Measurements from ENCODE around the gene ARHGAP5. TPM values are rescaled to one million over a fixed set of nuclear protein-coding genes. Genes with fewer than 3 reads are reported as not detected.

The ARHGAP5 gene
- total and polyA plus RNA-seq, 2 donors (not counting 1 experiment from before 2014, with no cell fraction given), result 6.4 to 65.0 TPM

- Histone ChIP-seq H3K9ac (ENCODE audit: low read length) (no peak overlapping the region), H3K27me3 (replicated peaks in 1 of 4; ENCODE audit: control extremely low read depth in 1 of 4, control insufficient read depth in 3 of 4, insufficient read depth in 4 of 4, low read length in 3 of 4) (no peaks in the 10 kb centered on the region), H3K4me1 (ENCODE audit: control insufficient read depth in 2 of 2, insufficient read depth in 2 of 2, low read length in 2 of 2) (peaks cover 16 to 21% of the 10 kb centered on the region in 2 donors), H3K27ac (ENCODE audit: low read length in 2 of 2) (no peak overlapping the region), H4K20me1 (ENCODE audit: control insufficient read depth, insufficient read depth, low read length, poor library complexity, severe bottlenecking) (no peaks in the 10 kb centered on the region), H3K9me3 (ENCODE audit: control extremely low read depth in 1 of 3, control insufficient read depth in 2 of 3, insufficient read depth in 1 of 3, low read length in 2 of 3) (peaks cover 0 to under 1% (median 0%) of the 10 kb centered on the region in 3 donors), H3K4me2 (replicated peaks; ENCODE audit: low read depth, low read length, poor library complexity, severe bottlenecking) (no peak overlapping the region), H3K4me3 (ENCODE audit: control extremely low read depth in 1 of 5, extremely low read depth in 1 of 5, insufficient read depth in 1 of 5, low read depth in 2 of 5, low read length in 4 of 5) (no peak overlapping the region), H3K79me2 (ENCODE audit: control insufficient read depth, insufficient read depth, low read length) (no peaks in the 10 kb centered on the region), H2AFZ (ENCODE audit: insufficient read depth, low read depth, low read length, poor library complexity, severe bottlenecking) (no peak overlapping the region), H3K36me3 (replicated peaks in 1 of 2; ENCODE audit: control extremely low read depth in 1 of 2, control insufficient read depth in 1 of 2, extremely low read depth in 1 of 2, insufficient read depth in 2 of 2, low read length in 1 of 2) (no peaks in the 10 kb centered on the region)
- no CpG with 5 or more reads among the region's 3 CpGs for WGBS (ENCODE audit: insufficient coverage)
- POLR2A ChIA-PET, result no interaction called here
- no peak for TF ChIP-seq CTCF (IDR thresholded peaks at IDR 0.05)
- no peak for TF ChIP-seq EZH2 (IDR thresholded peaks at IDR 0.05; ENCODE audit: borderline replicate concordance, insufficient read depth, low read depth, low read length, poor library complexity, severe bottlenecking)
- Mint-ChIP-seq H3K9me3 (ENCODE audit: insufficient read depth) (no peaks in the 10 kb centered on the region), H3K4me3 (no peak overlapping the region), H3K4me1 (peaks cover 19% of the 10 kb centered on the region), H3K27me3 (peaks cover 11% of the 10 kb centered on the region), H3K27ac (no peak overlapping the region)
- intact Hi-C loops (cut with micrococcal nuclease), result no loop called here
- CTCF ChIA-PET, result interaction anchor here (0.8 kb wide), 1 partner anchor 60 kb away, joined by 3 read pairs; no protein-coding TSS in a partner anchor
- ATAC-seq (ENCODE audit: low read depth) (no peak), DNase-seq (no peak)
Observed at GRCh38 chr14:32190673-32191072, 113.6 kb downstream of the ARHGAP5 start.

GRCh38 chr14:32192712-32193373 lies 115.7 kb downstream of the ARHGAP5 start:
- no peak overlapping the region for H3K4me3 Mint-ChIP-seq
- TF ChIP-seq CTCF (IDR thresholded peaks at IDR 0.05) (no peak), EZH2 (IDR thresholded peaks at IDR 0.05; ENCODE audit: borderline replicate concordance, insufficient read depth, low read depth, low read length, poor library complexity, severe bottlenecking) (no peak)
- H3K79me2 ChIP-seq (ENCODE audit: control insufficient read depth, insufficient read depth, low read length), result no peaks in the 10 kb centered on the region
- H4K20me1 ChIP-seq (ENCODE audit: control insufficient read depth, insufficient read depth, low read length, poor library complexity, severe bottlenecking), result no peaks in the 10 kb centered on the region
- no peaks in the 10 kb centered on the region for H3K9me3 ChIP-seq (ENCODE audit: control extremely low read depth in 1 of 3, control insufficient read depth in 2 of 3, insufficient read depth in 1 of 3, low read length in 2 of 3)
- no peak overlapping the region for H3K27ac ChIP-seq (ENCODE audit: low read length in 2 of 2)
- POLR2A ChIA-PET, result no interaction called here
- H3K9ac ChIP-seq (ENCODE audit: low read length), result no peak overlapping the region
- intact Hi-C loops (cut with micrococcal nuclease), result no loop called here
- H3K4me1 Mint-ChIP-seq, result peaks cover 11% of the 10 kb centered on the region
- WGBS (ENCODE audit: insufficient coverage), result 100% methylated on average over 1 of the region's 2 CpGs
- DNase-seq (no peak), ATAC-seq (ENCODE audit: low read depth) (no peak)
- no peak overlapping the region for H2AFZ ChIP-seq (ENCODE audit: insufficient read depth, low read depth, low read length, poor library complexity, severe bottlenecking)
- H3K27me3 Mint-ChIP-seq, result peaks cover 11% of the 10 kb centered on the region
- H3K4me2 ChIP-seq (replicated peaks; ENCODE audit: low read depth, low read length, poor library complexity, severe bottlenecking), result no peak overlapping the region
- H3K27me3 ChIP-seq (replicated peaks in 1 of 4; ENCODE audit: control extremely low read depth in 1 of 4, control insufficient read depth in 3 of 4, insufficient read depth in 4 of 4, low read length in 3 of 4), result no peaks in the 10 kb centered on the region
- CTCF ChIA-PET, result interaction anchor here (1.4 kb wide), 1 partner anchor 16 kb away, joined by 3 read pairs; no protein-coding TSS in a partner anchor
- no peak overlapping the region for H3K27ac Mint-ChIP-seq
- H3K9me3 Mint-ChIP-seq (ENCODE audit: insufficient read depth), result no peaks in the 10 kb centered on the region
- no peak overlapping the region for H3K4me3 ChIP-seq (ENCODE audit: control extremely low read depth in 1 of 5, extremely low read depth in 1 of 5, insufficient read depth in 1 of 5, low read depth in 2 of 5, low read length in 4 of 5)
- no peaks in the 10 kb centered on the region for H3K36me3 ChIP-seq (replicated peaks in 1 of 2; ENCODE audit: control extremely low read depth in 1 of 2, control insufficient read depth in 1 of 2, extremely low read depth in 1 of 2, insufficient read depth in 2 of 2, low read length in 1 of 2)
- H3K4me1 ChIP-seq (ENCODE audit: control insufficient read depth in 2 of 2, insufficient read depth in 2 of 2, low read length in 2 of 2), result peaks cover 3 to 11% of the 10 kb centered on the region in 2 donors

All from B cell (primary cell).